HepG2 (cell line): ENCODE measurements around the gene NEURL2. TPM values are rescaled to one million over a fixed set of nuclear protein-coding genes. Genes with fewer than 3 reads are reported as not detected.
"Not testable (repeated sequence)": the region's sequence is repeated elsewhere in the genome, so short reads cannot be mapped to it uniquely, and the experiment has no call there.

Source experiments
- ATAC-seq: fragments of 200-7000 bp; cut with Tn5 transposase; 3 replicates; pipeline ENCODE4 v1.9.1; 2020; ENCODE audit warnings: mild to moderate bottlenecking, moderate library complexity
- BruUV-seq: library from RNA; stranded (reverse); fragments of 400-500 nt; replicated peaks from 2 replicates; lab custom pipeline; 2021; lab: Mats Ljungman, UMichigan
- CTCF ChIA-PET: fragments of 300-600 bp; formaldehyde crosslinking; extraction: SDS; loops from one replicate; lab custom pipeline; 2021; ENCODE audit warnings: low total read pairs, inconsistent platforms, low intra/inter-chr PET ratio; lab: Yijun Ruan, JAX
- POLR2A ChIA-PET: fragments of 350-600 bp; sonication (Branson Sonifier 250); formaldehyde crosslinking; loops from one replicate; lab custom pipeline; 2020; ENCODE audit warnings: antibody characterized with exemption, inconsistent platforms; lab: Yijun Ruan, JAX
- DNase-seq: peaks from one replicate; pipeline ENCODE4 v3.0.0-alpha.2; 2015; ENCODE audit warnings: low spot score
- FAIRE-seq: peaks from 3 replicates; lab custom pipeline; 2011; peaks lifted over from hg19 to GRCh38; lab: Jason Lieb, UNC
- H2AFZ ChIP-seq: one replicate; pipeline ENCODE4 v1.6.1; 2011; ENCODE audit warnings: low read length, inconsistent platforms
- H3K27ac ChIP-seq: fragments of 300-600 bp; 3 replicates; pipeline ENCODE4 v1.8.0; 2011; ENCODE audit warnings: mixed run types, mild to moderate bottlenecking, mixed read lengths, low read length, inconsistent platforms; ENCODE audit not compliant: insufficient read depth; ENCODE audit errors: extremely low read length
- H3K27me3 ChIP-seq, 2 experiments: fragments of 200-600 bp in 1 of 2; 2 replicates in 1 of 2; 3 replicates in 1 of 2; pipeline versions ENCODE4 v1.6.0 to v1.8.0; 2011; ENCODE audit warnings: low read length in 2 of 2, mild to moderate bottlenecking in 2 of 2, moderate library complexity in 2 of 2, inconsistent platforms in 1 of 2; ENCODE audit not compliant: insufficient read depth in 2 of 2, control insufficient read depth in 1 of 2
- H3K36me3 ChIP-seq, 2 experiments: fragments of 200-600 bp in 1 of 2; replicated peaks in 1 of 2; 2 replicates in 1 of 2; 3 replicates in 1 of 2; pipeline versions ENCODE4 v1.5.1 to v1.8.0; 2011; ENCODE audit warnings: low read length in 2 of 2, inconsistent platforms in 1 of 2; ENCODE audit not compliant: insufficient read depth in 2 of 2, control insufficient read depth in 1 of 2
- H3K4me1 ChIP-seq: 2 replicates; pipeline ENCODE4 v1.5.1; 2012; ENCODE audit warnings: low read length, inconsistent platforms; ENCODE audit not compliant: insufficient read depth
- H3K4me2 ChIP-seq: 2 replicates; pipeline ENCODE4 v1.6.0; 2011; ENCODE audit warnings: low read depth, low read length, inconsistent platforms
- H3K4me3 ChIP-seq, 3 experiments: fragments of 200-600 bp in 1 of 3; sonication (generic), shearing (Covaris generic) in 1 of 3; replicated peaks in 1 of 3; 2 replicates each; pipeline ENCODE4 v1.5.1; 2011 to 2016; ENCODE audit warnings: low read length in 3 of 3, inconsistent platforms in 2 of 3, low read depth in 2 of 3, mild to moderate bottlenecking in 2 of 3, control low read depth in 1 of 3, mixed read lengths in 1 of 3; ENCODE audit not compliant: insufficient read depth in 1 of 3
- H3K79me2 ChIP-seq: one replicate; pipeline ENCODE4 v1.6.1; 2011; ENCODE audit warnings: low read length, inconsistent platforms; ENCODE audit not compliant: insufficient read depth
- H3K9ac ChIP-seq: 2 replicates; pipeline ENCODE4 v1.6.0; 2011; ENCODE audit warnings: mild to moderate bottlenecking, low read depth, low read length, inconsistent platforms; ENCODE audit not compliant: insufficient read depth
- H3K9me3 ChIP-seq: 2 replicates; pipeline ENCODE4 v1.5.1; 2012; ENCODE audit warnings: mild to moderate bottlenecking, low read length
- H4K20me1 ChIP-seq: 2 replicates; pipeline ENCODE4 v1.6.0; 2011; ENCODE audit warnings: inconsistent platforms, mild to moderate bottlenecking, low read length, moderate library complexity; ENCODE audit not compliant: insufficient read depth
- CTCF ChIP-seq: sonication (generic); formaldehyde crosslinking; IDR thresholded peaks from 2 replicates; pipeline ENCODE4 v1.5.0; 2020; ENCODE audit warnings: mild to moderate bottlenecking, missing genetic modification reagents, moderate library complexity
- WGBS: methylation state at CpG from one replicate; pipeline ENCODE4 v1.1.6; 2017; ENCODE audit warnings: low lambda C conversion rate; 5-methylcytosine and 5-hydroxymethylcytosine counted together
- in situ Hi-C: cut with HindIII; loops from 2 replicates; pipeline ENCODE4 v1.10.0; 2017; ENCODE audit warnings: low pct_unique_long_range_greater_than_20kb; ENCODE audit not compliant: extremely low pct_ligation_motif_present
- intact Hi-C: fragments of 100-400 bp; cut with micrococcal nuclease; formaldehyde crosslinking; loops from one replicate; pipeline ENCODE4 v1.10.0; 2022; ENCODE audit not compliant: unreplicated experiment
- polyA plus RNA-seq, 8 experiments: library from polyadenylated mRNA; depleted of rRNA in 3 of 8; stranded (reverse) in 7 of 8; unstranded in 1 of 8; fragments of >200 nt; fragmentation: Illumina TruSeq in 4 of 8; extraction: Trizol in 4 of 8; gene quantifications; 2 replicates each; pipeline versions ENCODE4 v1.2.1 to v1.2.3, GENCODE V29; 2011 to 2016; ENCODE audit warnings: low read depth in 4 of 8, missing spikeins in 1 of 8, mixed read lengths in 1 of 8; ENCODE audit not compliant: insufficient read depth in 1 of 8
- total RNA-seq, 5 experiments: library from RNA; depleted of rRNA; stranded (reverse); fragments of >200 nt; fragmentation: Illumina TruSeq; extraction: Trizol; gene quantifications; 2 replicates each; pipeline ENCODE4 v1.2.3, GENCODE V29; 2016; ENCODE audit warnings: low read depth in 1 of 5

Gene NEURL2
- total and polyA plus RNA-seq, 2 of the 13 experiments (the other 11 are each of a cell fraction or from before 2014, with no cell fraction given), result 7.2 to 9.7 TPM

- Histone ChIP-seq H3K9ac (no peak overlapping the region), H3K4me2 (no peak overlapping the region), H2AFZ (no peak overlapping the region), H3K4me1 (peaks cover 23% of the 10 kb centered on the region), H3K9me3 (no peaks in the 10 kb centered on the region), H3K36me3 (peaks cover 5 to 18% of the 10 kb centered on the region in 2 experiments; a peak in 3 of 5 replicates), H4K20me1 (no peaks in the 10 kb centered on the region), H3K79me2 (no peaks in the 10 kb centered on the region), H3K4me3 (no peak overlapping the region), H3K27ac (no peak overlapping the region), H3K27me3 (no peaks in the 10 kb centered on the region)
- in situ Hi-C loops, result no loop called here
- BruUV-seq, result no TSS peak
- TF ChIP-seq CTCF (CRISPR knock-in tag), result no peak
- intact Hi-C loops, result no loop called here
- ChIA-PET CTCF (no interaction called here), POLR2A (interaction anchor here (1.2 to 1.5 kb wide), 4 partner anchors 10 to 41 kb away, joined by 3 to 4 read pairs (median 4); partner anchors contain the start of genes CTSA, NEURL2 and SNX21)
- 83% methylated on average over 4 of the region's 4 CpGs for WGBS
- FAIRE-seq (no peak), ATAC-seq (no peak), DNase-seq (no peak)
Observed at GRCh38 chr20:45874576-45874975, 16.4 kb downstream of the NEURL2 start.

- POLR2A ChIA-PET, result interaction anchor here (1.2 to 2.7 kb wide), 4 partner anchors 10 to 40 kb away, joined by 3 to 14 read pairs (median 4); partner anchors contain the start of genes CTSA, NEURL2 and SNX21
- H4K20me1 ChIP-seq, BruUV-seq, H3K9me3 ChIP-seq, H3K79me2 ChIP-seq, in situ Hi-C loops, H3K27me3 ChIP-seq, H3K9ac ChIP-seq, ATAC-seq, H3K4me2 ChIP-seq, intact Hi-C loops, CTCF ChIA-PET, DNase-seq, FAIRE-seq, H3K27ac ChIP-seq, H2AFZ ChIP-seq, H3K4me3 ChIP-seq: not testable (repeated sequence)
- Histone ChIP-seq H3K36me3 (peaks cover 5 to 18% of the 10 kb centered on the region in 2 experiments; a peak in 3 of 5 replicates), H3K4me1 (peaks cover 23% of the 10 kb centered on the region)
- 96% methylated on average over 10 of the region's 10 CpGs for WGBS
Observed at GRCh38 chr20:45874104-45874481, 16.9 kb downstream of the NEURL2 start.
